ENCODE data around the gene GLS. TPM values are rescaled to one million over a fixed set of nuclear protein-coding genes. Genes with fewer than 3 reads are reported as not detected.

The GLS gene
- total RNA-seq, 4 donors from 2014 or later = 111 to 235 (median 146) TPM

- TF ChIP-seq CTCF (IDR thresholded peaks at IDR 0.05) = no peak
- ATAC-seq (ENCODE audit: low FRiP score) (no peak), DNase-seq (ENCODE audit: low spot score) (no peak)
These were observed 117.0 kb downstream of the GLS start for GRCh38 chr2:190997526-190998113.

GRCh38 chr2:190999058-190999457 is 118.4 kb downstream of the GLS start:
- TF ChIP-seq CTCF (IDR thresholded peaks at IDR 0.05) = no peak
- DNase-seq (ENCODE audit: low spot score) (no peak), ATAC-seq (ENCODE audit: low FRiP score) (no peak)

- DNase-seq (ENCODE audit: low spot score) (no peak), ATAC-seq (ENCODE audit: low FRiP score) (no peak)
- TF ChIP-seq CTCF (IDR thresholded peaks at IDR 0.05) = no peak
These were observed 119.5 kb downstream of the GLS start for GRCh38 chr2:190999949-191000665.

GRCh38 chr2:191001032-191001431 is 120.4 kb downstream of the GLS start:
- ATAC-seq (ENCODE audit: low FRiP score) = no peak
- no peak for DNase-seq (ENCODE audit: low spot score)
- no peak for TF ChIP-seq CTCF (IDR thresholded peaks at IDR 0.05)

- no peak for ATAC-seq (ENCODE audit: low FRiP score)
- TF ChIP-seq CTCF (IDR thresholded peaks at IDR 0.05) = no peak
- DNase-seq (ENCODE audit: low spot score) = no peak
These were observed 121.0 kb downstream of the GLS start for GRCh38 chr2:191001624-191002023.

GRCh38 chr2:191003405-191004309 is 123.0 kb downstream of the GLS start:
- DNase-seq (ENCODE audit: low spot score) (no peak), ATAC-seq (ENCODE audit: low FRiP score) (no peak)
- TF ChIP-seq CTCF (IDR thresholded peaks at IDR 0.05) = no peak

Data from omental fat pad (tissue), 4 donors.